ENCODE results near the gene SLC39A2.
"Not testable (repeated sequence)": the region's sequence is repeated elsewhere in the genome, so short reads cannot be mapped to it uniquely, and the experiment has no call there.

The SLC39A2 gene

DNA sequence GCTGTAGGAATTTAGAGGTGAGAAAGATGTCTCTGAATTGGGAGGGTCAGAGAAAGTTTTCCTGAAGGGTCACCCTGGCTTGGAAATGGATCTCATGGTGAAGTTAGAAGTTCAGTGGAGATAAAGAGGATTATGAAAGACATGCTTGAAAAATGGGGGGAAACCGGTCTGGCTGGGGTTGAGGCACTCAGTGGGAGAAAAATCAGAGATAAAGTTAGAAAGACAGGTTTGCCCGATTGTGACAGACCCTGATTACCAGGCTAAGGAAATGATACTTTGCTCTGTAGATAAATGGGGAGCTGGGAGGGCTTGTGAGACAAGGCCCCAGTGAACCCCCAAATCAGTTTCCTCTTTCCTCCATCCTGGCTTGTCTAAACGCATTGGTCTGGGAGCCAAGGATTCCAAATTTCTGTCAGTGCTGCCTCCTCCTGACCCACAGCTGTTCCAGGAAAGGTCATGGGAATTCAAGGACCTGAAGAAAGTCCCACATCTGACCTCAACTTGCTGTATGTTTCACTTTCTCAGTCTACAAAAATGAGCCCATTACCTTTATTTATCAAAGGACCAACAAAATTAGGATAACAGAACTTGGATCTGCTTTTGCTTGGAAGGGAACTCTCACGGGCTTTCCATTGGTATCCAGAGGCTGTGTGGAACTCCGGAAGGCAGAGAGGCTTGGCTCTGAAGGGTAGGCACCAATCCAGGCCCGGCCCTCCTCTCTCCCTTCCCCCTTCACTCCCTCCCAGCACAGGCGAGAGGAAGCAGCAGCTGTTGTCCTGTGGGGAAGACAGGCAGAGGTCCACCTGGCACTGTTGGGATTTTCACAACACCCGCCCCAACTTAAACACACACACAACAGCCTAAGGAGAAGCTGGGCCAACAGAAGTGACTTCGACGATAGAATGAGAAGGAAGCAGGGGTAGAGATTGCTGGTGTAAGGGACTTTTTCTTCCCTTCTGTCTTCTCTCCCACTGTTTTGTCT is 39.6 kb downstream of the SLC39A2 start:
- H3K4me1 Mint-ChIP-seq (ENCODE audit: low read depth in 2 of 2): peaks cover 0 to 2% of the 10 kb centered on the region in 2 donors
- H3K27ac Mint-ChIP-seq: no peak overlapping the region
- no peaks in the 10 kb centered on the region for H3K36me3 Mint-ChIP-seq (ENCODE audit: insufficient read depth)
- DNase-seq (no peak), ATAC-seq (replicated peaks) (no peak)
- H3K4me3 Mint-ChIP-seq: no peak overlapping the region
- no peaks in the 10 kb centered on the region for H3K9me3 Mint-ChIP-seq
- H3K27me3 Mint-ChIP-seq: peaks cover 29 to 30% of the 10 kb centered on the region in 2 donors

DNA sequence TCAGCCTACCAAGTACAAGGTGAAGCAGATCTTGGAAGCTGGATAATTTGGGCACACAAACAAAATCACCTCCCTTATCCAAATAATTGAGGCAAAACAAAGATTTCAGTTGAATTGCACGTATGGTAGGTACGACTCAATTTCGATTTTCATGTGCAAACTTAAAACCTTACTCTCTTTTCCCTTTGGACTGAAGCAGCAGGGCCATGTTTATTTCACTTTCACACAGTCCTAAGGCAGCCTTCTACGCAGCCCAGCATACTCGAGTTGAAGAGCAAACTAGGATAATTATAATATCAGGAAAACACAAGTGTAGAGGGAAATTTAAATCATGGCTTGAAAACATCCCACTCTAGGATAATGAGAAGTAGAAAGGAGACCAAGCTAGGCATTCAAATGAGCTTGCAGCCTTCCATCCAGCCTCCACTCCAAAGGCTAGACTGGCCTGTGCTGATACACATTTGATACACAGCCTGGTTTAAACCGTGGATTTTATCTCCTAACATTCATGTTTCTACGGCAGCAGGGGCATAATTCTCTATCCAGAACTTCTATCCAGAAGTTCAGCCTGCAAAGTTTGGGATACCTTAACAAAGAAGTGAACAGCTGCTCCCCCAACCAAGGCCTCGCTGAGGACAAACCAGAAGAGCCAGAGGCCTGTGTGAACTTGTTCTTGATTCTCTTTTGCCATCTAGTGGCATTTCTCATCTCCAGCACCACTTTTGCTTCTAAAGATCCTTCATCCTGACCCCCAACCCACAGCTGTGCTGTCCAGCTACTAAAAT is 40.7 kb downstream of the SLC39A2 start:
- no peak overlapping the region for H3K27ac Mint-ChIP-seq
- ATAC-seq (replicated peaks): peak; percentile 62
- peak in 2 of 3 experiments; percentile 8 to 13 for DNase-seq

DNA sequence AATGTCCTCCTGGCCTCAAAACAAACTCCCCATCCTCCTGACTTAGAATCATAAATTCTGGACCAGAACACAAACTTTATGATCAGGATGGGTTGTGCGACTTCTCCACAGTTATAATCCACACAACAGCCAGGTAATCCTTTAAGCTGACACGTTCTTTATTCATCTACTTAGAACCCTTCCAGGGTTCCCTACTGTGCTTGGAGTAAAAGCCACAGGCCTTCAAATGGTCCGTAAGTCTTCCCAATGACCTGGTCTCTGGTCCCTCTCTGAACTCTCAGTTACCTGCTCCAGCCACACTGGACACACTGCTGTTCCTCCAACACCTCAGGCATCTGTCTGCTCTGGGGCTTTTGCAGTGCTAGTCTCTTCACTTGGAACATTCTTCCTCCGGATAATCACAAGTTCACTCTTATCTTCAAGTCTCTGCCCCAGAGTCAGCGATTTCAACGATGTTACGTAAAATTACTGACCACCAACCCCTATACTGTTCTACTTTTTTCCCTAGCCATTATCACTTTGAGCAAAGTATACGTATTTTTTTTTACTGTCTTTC is 41.4 kb downstream of the SLC39A2 start:
- no peak overlapping the region for H3K27ac Mint-ChIP-seq
- no peak overlapping the region for H3K4me3 Mint-ChIP-seq
- peaks cover 30 to 41% of the 10 kb centered on the region in 2 donors for H3K27me3 Mint-ChIP-seq
- DNase-seq (no peak), ATAC-seq (replicated peaks) (no peak)
- peaks cover 0 to 8% of the 10 kb centered on the region in 2 donors for H3K4me1 Mint-ChIP-seq (ENCODE audit: low read depth in 2 of 2)
- no peaks in the 10 kb centered on the region for H3K9me3 Mint-ChIP-seq
- H3K36me3 Mint-ChIP-seq (ENCODE audit: insufficient read depth): no peaks in the 10 kb centered on the region

More for the DNA sequence above, 40.7 kb downstream of the SLC39A2 start:
- Mint-ChIP-seq H3K9me3 (no peaks in the 10 kb centered on the region), H3K27me3 (peaks cover 30 to 34% of the 10 kb centered on the region in 2 donors), H3K4me3 (no peak overlapping the region), H3K4me1 (ENCODE audit: low read depth in 2 of 2) (peaks cover 0 to 8% of the 10 kb centered on the region in 2 donors), H3K36me3 (ENCODE audit: insufficient read depth) (no peaks in the 10 kb centered on the region)

DNA sequence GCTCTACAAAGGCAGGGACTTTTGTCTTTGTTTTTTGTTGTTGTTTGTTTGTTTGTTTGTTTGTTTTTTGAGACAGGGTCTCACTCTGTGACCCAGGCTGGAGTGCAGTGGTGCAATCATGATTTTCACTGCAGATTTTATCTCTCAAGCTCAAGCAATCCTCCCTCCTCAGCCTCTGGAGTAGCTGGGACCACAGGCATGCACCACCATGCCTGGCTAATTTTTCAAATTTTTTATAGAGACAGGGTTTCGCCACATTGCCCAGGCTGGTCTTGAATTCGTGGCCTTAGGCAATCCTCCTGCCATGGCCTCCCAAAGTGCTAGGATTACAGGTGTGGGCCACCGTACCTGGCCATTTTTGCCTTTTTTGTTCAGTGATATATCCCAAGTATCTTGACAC is 41.8 kb downstream of the SLC39A2 start:
- not testable (repeated sequence) for H3K36me3 Mint-ChIP-seq (ENCODE audit: insufficient read depth); H3K9me3 Mint-ChIP-seq; DNase-seq; H3K4me3 Mint-ChIP-seq; H3K27ac Mint-ChIP-seq; ATAC-seq (replicated peaks); H3K4me1 Mint-ChIP-seq (ENCODE audit: low read depth in 2 of 2)
- H3K27me3 Mint-ChIP-seq: peaks cover 30 to 43% of the 10 kb centered on the region in 2 donors

DNA sequence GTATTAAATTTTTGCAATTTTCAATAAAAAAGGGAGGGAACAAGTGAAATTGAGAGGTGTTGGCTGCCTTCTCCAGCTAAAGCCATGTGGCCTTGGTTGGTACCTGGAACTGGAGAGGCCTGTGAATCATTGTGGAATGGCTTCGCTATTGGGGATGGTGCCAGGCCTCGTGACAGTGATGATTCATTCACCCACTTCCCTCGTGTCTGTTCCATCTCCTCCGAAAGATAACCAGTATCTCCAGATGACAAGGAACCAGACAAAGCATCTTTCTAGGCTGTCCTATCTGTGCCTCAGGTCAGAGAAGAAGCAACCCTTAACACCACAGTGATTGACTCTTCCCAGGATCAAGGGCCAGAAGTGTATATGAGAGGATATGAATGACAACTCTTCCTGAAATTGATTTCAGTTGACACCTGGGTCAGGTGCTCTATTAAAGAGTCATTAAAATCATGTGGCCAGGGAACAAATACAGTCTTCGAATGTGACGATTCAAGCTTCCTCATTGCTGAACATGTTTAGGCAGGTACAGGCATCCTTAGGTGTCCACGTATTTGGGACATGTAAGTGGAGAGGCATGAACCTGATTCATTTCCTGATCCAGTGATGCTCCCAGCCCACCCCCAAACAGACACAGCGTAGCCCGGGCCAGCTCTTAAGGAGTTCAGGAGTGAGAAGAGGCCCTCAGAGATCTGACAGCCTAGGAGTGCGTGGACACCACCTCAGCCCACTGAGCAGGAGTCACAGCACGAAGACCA is 42.8 kb downstream of the SLC39A2 start, which contains the start of gene RNASE7:
RNASE7 (plus strand) TSS at position 687 of the 758 bp plus-strand sequence. CDS start 631 bp downstream, outside the sequence.
- Mint-ChIP-seq H3K9me3 (no peaks in the 10 kb centered on the region), H3K4me1 (ENCODE audit: low read depth in 2 of 2) (peaks cover 0 to 8% of the 10 kb centered on the region in 2 donors), H3K4me3 (no peak within 1 kb of the TSS), H3K27ac (no peak within 1 kb of the TSS), H3K36me3 (ENCODE audit: insufficient read depth) (no peaks in the 10 kb centered on the region), H3K27me3 (peaks cover 24 to 39% of the 10 kb centered on the region in 2 donors)
- ATAC-seq (replicated peaks) (no peak), DNase-seq (no peak)

DNA sequence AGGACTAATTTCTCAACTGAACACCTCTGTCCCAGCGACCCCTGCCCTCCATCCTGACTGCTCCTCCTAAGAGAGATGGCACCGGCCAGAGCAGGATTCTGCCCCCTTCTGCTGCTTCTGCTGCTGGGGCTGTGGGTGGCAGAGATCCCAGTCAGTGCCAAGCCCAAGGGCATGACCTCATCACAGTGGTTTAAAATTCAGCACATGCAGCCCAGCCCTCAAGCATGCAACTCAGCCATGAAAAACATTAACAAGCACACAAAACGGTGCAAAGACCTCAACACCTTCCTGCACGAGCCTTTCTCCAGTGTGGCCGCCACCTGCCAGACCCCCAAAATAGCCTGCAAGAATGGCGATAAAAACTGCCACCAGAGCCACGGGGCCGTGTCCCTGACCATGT is 43.8 kb downstream of the SLC39A2 start:
- no peaks in the 10 kb centered on the region for H3K36me3 Mint-ChIP-seq (ENCODE audit: insufficient read depth)
- ATAC-seq (replicated peaks): no peak

DNA sequence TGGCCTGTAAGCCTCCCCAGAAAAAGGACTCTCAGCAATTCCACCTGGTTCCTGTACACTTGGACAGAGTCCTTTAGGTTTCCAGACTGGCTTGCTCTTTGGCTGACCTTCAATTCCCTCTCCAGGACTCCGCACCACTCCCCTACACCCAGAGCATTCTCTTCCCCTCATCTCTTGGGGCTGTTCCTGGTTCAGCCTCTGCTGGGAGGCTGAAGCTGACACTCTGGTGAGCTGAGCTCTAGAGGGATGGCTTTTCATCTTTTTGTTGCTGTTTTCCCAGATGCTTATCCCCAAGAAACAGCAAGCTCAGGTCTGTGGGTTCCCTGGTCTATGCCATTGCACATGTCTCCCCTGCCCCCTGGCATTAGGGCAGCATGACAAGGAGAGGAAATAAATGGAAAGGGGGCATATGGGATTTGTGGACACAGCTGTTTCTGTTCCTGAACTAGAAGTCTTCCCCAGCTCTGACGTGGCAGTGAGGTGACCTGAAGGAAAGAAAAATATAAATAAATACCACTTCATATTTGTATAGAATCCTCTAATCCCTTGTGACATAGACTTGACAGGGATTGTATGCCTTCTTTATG is 44.4 kb downstream of the SLC39A2 start:
- Mint-ChIP-seq H3K27me3 (peaks cover 22 to 25% of the 10 kb centered on the region in 2 donors), H3K4me3 (no peak overlapping the region), H3K4me1 (ENCODE audit: low read depth in 2 of 2) (peaks cover 0 to 8% of the 10 kb centered on the region in 2 donors), H3K9me3 (no peaks in the 10 kb centered on the region), H3K27ac (no peak overlapping the region), H3K36me3 (ENCODE audit: insufficient read depth) (no peaks in the 10 kb centered on the region)
- ATAC-seq (replicated peaks): no peak
- no peak for DNase-seq

More for the DNA sequence above, 43.8 kb downstream of the SLC39A2 start:
- H3K27ac Mint-ChIP-seq: no peak overlapping the region
- H3K4me1 Mint-ChIP-seq (ENCODE audit: low read depth in 2 of 2): peaks cover 0 to 8% of the 10 kb centered on the region in 2 donors
- H3K4me3 Mint-ChIP-seq: no peak overlapping the region
- H3K9me3 Mint-ChIP-seq: no peaks in the 10 kb centered on the region
- DNase-seq: no peak
- H3K27me3 Mint-ChIP-seq: peaks cover 19 to 31% of the 10 kb centered on the region in 2 donors

DNA sequence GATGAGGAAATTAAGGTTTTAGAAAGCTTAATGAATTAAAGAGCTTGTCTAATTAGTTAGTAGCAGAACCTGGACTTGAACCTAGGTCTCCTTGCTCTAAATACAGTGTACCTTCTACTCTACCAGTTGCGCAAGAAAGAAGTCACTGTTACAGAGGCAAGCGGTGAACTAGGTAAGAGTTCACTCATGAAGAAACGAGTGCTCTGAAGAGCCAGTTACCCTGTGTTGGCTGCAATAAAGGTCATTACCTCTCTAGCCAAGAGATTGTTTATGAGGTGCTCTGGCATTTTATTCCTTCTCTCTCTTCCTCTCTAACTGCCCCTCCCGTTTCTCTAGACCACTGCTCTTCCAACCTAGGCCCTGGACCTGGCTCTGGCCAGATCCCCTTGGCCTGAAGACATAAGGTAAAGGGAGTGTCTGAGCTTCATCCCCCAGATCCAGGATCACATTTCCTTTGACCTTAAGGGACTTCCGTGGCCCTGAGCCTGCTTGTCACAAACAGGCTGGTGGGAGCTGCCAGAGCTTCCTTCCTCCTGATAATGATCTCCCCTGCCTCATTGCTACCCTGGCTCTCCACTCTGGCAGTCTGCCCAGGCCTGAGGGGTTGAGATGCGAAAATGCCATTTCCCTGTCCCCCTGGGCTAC is 45.0 kb downstream of the SLC39A2 start:
- no peak for DNase-seq
- no peaks in the 10 kb centered on the region for H3K36me3 Mint-ChIP-seq (ENCODE audit: insufficient read depth)
- ATAC-seq (replicated peaks): peak; percentile 64
- H3K27me3 Mint-ChIP-seq: peaks cover 25 to 28% of the 10 kb centered on the region in 2 donors
- H3K9me3 Mint-ChIP-seq: no peaks in the 10 kb centered on the region
- no peak overlapping the region for H3K4me3 Mint-ChIP-seq
- peaks cover 0 to 8% of the 10 kb centered on the region in 2 donors for H3K4me1 Mint-ChIP-seq (ENCODE audit: low read depth in 2 of 2)
- peak overlapping the region in 1 of 2 donors; percentile 1 for H3K27ac Mint-ChIP-seq

DNA sequence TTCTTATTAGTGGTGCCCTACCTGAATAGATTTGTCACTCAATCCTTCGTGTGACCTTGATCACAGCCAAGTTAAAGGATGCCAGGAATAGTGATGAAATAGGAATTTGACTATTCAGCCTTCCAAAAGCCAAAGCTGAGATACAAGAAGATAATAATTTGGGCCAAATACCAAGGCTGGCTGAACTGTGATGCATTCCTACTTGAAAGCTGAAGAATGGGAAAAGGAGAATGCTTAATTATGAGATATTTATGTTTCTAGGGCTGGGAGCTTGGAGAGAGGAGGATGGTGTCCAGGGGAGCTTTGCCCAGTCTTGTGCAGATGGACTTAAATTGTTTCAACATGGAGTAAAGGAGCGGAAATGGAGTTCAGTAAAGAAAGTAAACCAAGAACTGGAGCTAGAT is 48.3 kb downstream of the SLC39A2 start:
- Mint-ChIP-seq H3K27ac (no peak overlapping the region), H3K27me3 (peaks cover 32 to 50% of the 10 kb centered on the region in 2 donors), H3K4me3 (no peak overlapping the region), H3K36me3 (ENCODE audit: insufficient read depth) (no peaks in the 10 kb centered on the region), H3K9me3 (no peaks in the 10 kb centered on the region), H3K4me1 (ENCODE audit: low read depth in 2 of 2) (peaks cover 0 to 8% of the 10 kb centered on the region in 2 donors)
- DNase-seq (no peak), ATAC-seq (replicated peaks) (no peak)

DNA sequence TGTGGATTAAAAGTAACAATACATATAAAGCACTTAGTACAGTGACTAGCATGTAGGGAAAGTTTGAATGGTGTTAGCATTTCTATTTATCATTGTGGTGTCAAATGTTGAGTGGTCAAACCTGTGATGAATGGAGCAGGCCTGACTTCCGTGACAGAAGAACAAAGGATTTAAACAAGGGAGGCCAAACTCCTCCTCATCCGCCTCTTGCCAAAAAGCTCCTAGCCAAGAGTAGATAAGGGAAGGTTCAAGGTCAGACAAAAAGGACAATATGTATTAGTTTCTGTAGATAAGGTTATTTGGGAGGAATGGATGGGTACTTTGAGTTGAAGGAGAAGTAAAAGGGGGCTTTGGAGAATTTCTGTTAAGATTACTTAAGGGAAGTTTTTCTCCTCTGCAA is 49.5 kb downstream of the SLC39A2 start:
- Mint-ChIP-seq H3K9me3 (no peaks in the 10 kb centered on the region), H3K27me3 (peaks cover 31 to 46% of the 10 kb centered on the region in 2 donors), H3K4me1 (ENCODE audit: low read depth in 2 of 2) (peaks cover 0 to 6% of the 10 kb centered on the region in 2 donors), H3K27ac (no peak overlapping the region), H3K36me3 (ENCODE audit: insufficient read depth) (no peaks in the 10 kb centered on the region), H3K4me3 (no peak overlapping the region)
- ATAC-seq (replicated peaks): no peak
- no peak for DNase-seq

DNA sequence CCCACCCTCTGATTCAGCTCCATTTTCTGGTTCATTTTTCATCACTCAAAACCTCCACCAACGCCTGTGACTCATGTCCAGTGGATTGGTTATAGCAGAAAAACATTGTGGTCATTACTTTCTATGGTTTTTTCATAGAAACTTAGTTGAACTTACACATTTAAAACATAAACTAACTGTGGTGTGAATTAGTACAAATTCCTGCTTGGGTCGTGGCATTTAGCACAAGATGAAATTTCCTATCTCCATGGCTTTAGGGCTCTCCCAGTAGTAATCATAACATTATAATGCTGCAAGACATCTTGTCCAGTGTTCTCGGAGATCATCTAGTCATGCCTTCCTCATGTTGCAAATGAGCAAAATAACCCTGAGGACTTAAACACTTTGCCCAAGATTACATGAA is 50.2 kb downstream of the SLC39A2 start:
- Mint-ChIP-seq H3K36me3 (ENCODE audit: insufficient read depth) (no peaks in the 10 kb centered on the region), H3K9me3 (no peaks in the 10 kb centered on the region), H3K27me3 (peaks cover 36 to 45% of the 10 kb centered on the region in 2 donors), H3K4me3 (no peak overlapping the region), H3K4me1 (ENCODE audit: low read depth in 2 of 2) (peaks cover 0 to 4% of the 10 kb centered on the region in 2 donors), H3K27ac (no peak overlapping the region)
- ATAC-seq (replicated peaks): no peak
- DNase-seq: no peak

DNA sequence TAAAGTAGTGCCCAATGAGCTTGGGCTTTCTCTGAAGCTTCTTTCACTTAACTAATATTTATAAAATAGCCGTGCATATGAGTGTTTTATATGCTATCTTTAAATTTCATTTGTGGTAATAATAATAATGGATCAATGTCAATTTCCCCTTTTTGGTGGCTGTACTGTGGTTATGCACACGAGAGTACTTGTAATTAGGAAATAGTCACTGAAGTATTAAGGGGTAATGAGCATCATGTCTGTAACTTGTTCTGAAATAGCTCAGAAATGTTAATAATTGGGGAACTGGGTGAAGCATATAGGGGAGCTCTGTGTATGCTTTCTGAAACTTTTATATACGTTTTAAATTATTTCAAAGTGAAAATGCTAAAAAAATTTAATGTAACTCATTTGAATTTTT is 51.5 kb downstream of the SLC39A2 start:
- no peak for DNase-seq
- Mint-ChIP-seq H3K9me3 (no peaks in the 10 kb centered on the region), H3K4me3 (no peak overlapping the region), H3K27me3 (peaks cover 24 to 45% of the 10 kb centered on the region in 2 donors), H3K4me1 (ENCODE audit: low read depth in 2 of 2) (no peaks in the 10 kb centered on the region), H3K36me3 (ENCODE audit: insufficient read depth) (no peaks in the 10 kb centered on the region), H3K27ac (no peak overlapping the region)
- ATAC-seq (replicated peaks): no peak
